Mesenchymal stem cell (in vitro differentiated cells and primary cell): ENCODE data around the gene SUN1.

ENCODE experiments used
- DNase-seq: peaks from one replicate; pipeline ENCODE4 v3.0.0-alpha.2; 2013
- H2AFZ ChIP-seq: one replicate; pipeline ENCODE4 v1.6.1; 2013; ENCODE audit warnings: low read depth, mild to moderate bottlenecking, control low read depth, inconsistent platforms, low read length, moderate library complexity
- H2AK5ac ChIP-seq: 2 replicates; pipeline ENCODE4 v1.6.1; 2013; ENCODE audit warnings: low read length, moderate library complexity, mild to moderate bottlenecking, inconsistent platforms; ENCODE audit not compliant: severe bottlenecking
- H2BK120ac ChIP-seq: one replicate; pipeline ENCODE4 v1.6.1; 2013; ENCODE audit warnings: low read depth, mild to moderate bottlenecking, inconsistent platforms, low read length, moderate library complexity
- H2BK12ac ChIP-seq, 2 experiments: one replicate each; pipeline ENCODE4 v1.6.1; 2013; ENCODE audit warnings: inconsistent platforms in 2 of 2, low read length in 2 of 2, mild to moderate bottlenecking in 2 of 2, moderate library complexity in 2 of 2, control low read depth in 1 of 2
- H2BK15ac ChIP-seq: one replicate; pipeline ENCODE4 v1.6.1; 2013; ENCODE audit warnings: mild to moderate bottlenecking, low read depth, inconsistent platforms; ENCODE audit not compliant: poor library complexity, severe bottlenecking
- H2BK5ac ChIP-seq: 2 replicates; pipeline ENCODE4 v1.6.1; 2013; ENCODE audit warnings: low read depth, mild to moderate bottlenecking, low read length, control low read depth, inconsistent platforms; ENCODE audit not compliant: poor library complexity, severe bottlenecking
- H3K14ac ChIP-seq, 2 experiments: one replicate each; pipeline ENCODE4 v1.6.1; 2013; ENCODE audit warnings: inconsistent platforms in 2 of 2, low read length in 2 of 2, control low read depth in 1 of 2, mild to moderate bottlenecking in 1 of 2, moderate library complexity in 1 of 2
- H3K18ac ChIP-seq, 2 experiments: one replicate each; pipeline ENCODE4 v1.6.1; 2013; ENCODE audit warnings: inconsistent platforms in 2 of 2, low read length in 2 of 2, control low read depth in 1 of 2, low read depth in 1 of 2, mild to moderate bottlenecking in 1 of 2
- H3K23ac ChIP-seq, 2 experiments: one replicate each; pipeline ENCODE4 v1.6.1; 2013; ENCODE audit warnings: inconsistent platforms in 2 of 2, low read length in 2 of 2, mild to moderate bottlenecking in 2 of 2, moderate library complexity in 2 of 2, control low read depth in 1 of 2
- H3K27ac ChIP-seq: 2 replicates; pipeline ENCODE4 v1.5.1; 2013; ENCODE audit warnings: mild to moderate bottlenecking, moderate library complexity, low read length, control low read depth, inconsistent platforms; ENCODE audit not compliant: poor library complexity, severe bottlenecking
- H3K27me3 ChIP-seq, 2 experiments: 2 replicates each; pipeline versions ENCODE4 v1.6.1 to v1.7.0; 2013; ENCODE audit warnings: low read length in 2 of 2, mild to moderate bottlenecking in 2 of 2, moderate library complexity in 2 of 2, control low read depth in 1 of 2, inconsistent platforms in 1 of 2; ENCODE audit not compliant: control insufficient read depth in 1 of 2, insufficient read depth in 1 of 2
- H3K36me3 ChIP-seq, 2 experiments: 2 replicates each; pipeline versions ENCODE4 v1.6.1 to v1.7.0; 2013; ENCODE audit warnings: low read length in 2 of 2, control low read depth in 1 of 2, inconsistent platforms in 1 of 2, low read depth in 1 of 2, mild to moderate bottlenecking in 1 of 2; ENCODE audit not compliant: insufficient read depth in 2 of 2, control insufficient read depth in 1 of 2
- H3K4ac ChIP-seq, 2 experiments: one replicate each; pipeline ENCODE4 v1.6.1; 2013; ENCODE audit warnings: inconsistent platforms in 2 of 2, low read length in 2 of 2, mild to moderate bottlenecking in 2 of 2, moderate library complexity in 2 of 2, control low read depth in 1 of 2, low read depth in 1 of 2
- H3K4me1 ChIP-seq: 2 replicates; pipeline ENCODE4 v1.6.1; 2013; ENCODE audit warnings: low read depth, low read length, control low read depth; ENCODE audit not compliant: control insufficient read depth, insufficient read depth
- H3K4me2 ChIP-seq: 2 replicates; pipeline ENCODE4 v1.6.1; 2013; ENCODE audit warnings: low read length, mild to moderate bottlenecking, inconsistent platforms; ENCODE audit not compliant: poor library complexity, severe bottlenecking
- H3K4me3 ChIP-seq, 2 experiments: 2 replicates each; pipeline versions ENCODE4 v1.5.1 to v1.7.0; 2013; ENCODE audit warnings: low read length in 2 of 2, mild to moderate bottlenecking in 2 of 2, control low read depth in 1 of 2, low read depth in 1 of 2; ENCODE audit not compliant: insufficient read depth in 1 of 2
- H3K79me1 ChIP-seq: replicated peaks from 2 replicates; pipeline ENCODE4 v1.6.1; 2013; ENCODE audit warnings: mild to moderate bottlenecking, control low read depth, low read length, inconsistent platforms; ENCODE audit not compliant: poor library complexity, severe bottlenecking
- H3K9ac ChIP-seq: 2 replicates; pipeline ENCODE4 v1.7.0; 2013; ENCODE audit warnings: mild to moderate bottlenecking, low read length, moderate library complexity
- H3K9me3 ChIP-seq: 2 replicates; pipeline ENCODE4 v1.7.0; 2013; ENCODE audit warnings: mild to moderate bottlenecking, low read length; ENCODE audit not compliant: control insufficient read depth
- H4K8ac ChIP-seq: one replicate; pipeline ENCODE4 v1.6.1; 2013; ENCODE audit warnings: inconsistent platforms, mild to moderate bottlenecking, low read length, moderate library complexity
- H4K91ac ChIP-seq: one replicate; pipeline ENCODE4 v1.6.1; 2013; ENCODE audit warnings: mild to moderate bottlenecking, low read length, inconsistent platforms
- WGBS: methylation state at CpG from one replicate; pipeline ENCODE4 v1.1.7; 2013; ENCODE audit warnings: mixed read lengths; 5-methylcytosine and 5-hydroxymethylcytosine counted together

Gene SUN1

DNA sequence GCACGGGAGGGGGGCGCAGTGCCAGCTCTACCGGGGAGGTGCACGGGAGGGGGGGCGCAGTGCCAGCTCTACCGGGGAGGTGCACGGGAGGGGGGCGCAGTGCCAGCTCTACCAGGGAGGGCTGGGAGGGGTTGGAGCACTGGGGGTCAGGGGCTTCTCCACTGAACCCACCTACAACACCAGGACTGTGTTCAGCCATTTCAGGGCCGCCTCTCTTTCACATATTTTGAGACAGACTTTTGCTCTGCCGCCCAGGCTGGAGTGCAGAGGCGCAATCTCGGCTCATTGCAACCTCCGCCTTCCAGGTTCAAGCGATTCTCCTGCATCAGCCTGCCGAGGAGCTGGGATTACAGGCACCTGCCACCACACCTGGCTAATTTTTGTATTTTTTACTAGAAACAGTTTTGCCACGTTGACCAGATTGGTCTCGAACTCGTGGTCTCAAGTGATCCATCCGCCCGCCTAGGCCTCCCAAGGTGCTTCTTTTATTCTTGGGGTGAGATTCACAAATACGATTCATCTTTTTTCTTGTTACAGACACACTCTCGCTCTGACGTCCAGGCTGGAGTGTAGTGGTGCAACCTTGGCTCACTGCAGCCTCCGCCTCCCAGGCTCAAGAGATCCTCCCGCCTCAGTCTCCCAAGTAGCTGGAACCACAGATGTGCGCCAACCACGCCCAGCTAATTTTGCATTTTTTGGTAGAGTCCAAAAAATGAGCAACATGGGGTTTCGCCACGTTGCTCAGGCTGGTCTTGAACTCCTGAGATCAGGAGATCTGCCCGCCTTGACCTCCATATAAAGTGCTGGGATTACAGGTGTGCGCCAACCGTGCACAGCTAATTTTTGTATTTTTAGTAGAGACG is 85.2 kb downstream of the SUN1 start:
- H3K79me1 ChIP-seq = no peaks in the 10 kb centered on the region
- no peak overlapping the region for H2BK5ac ChIP-seq
- H2BK15ac ChIP-seq = no peak overlapping the region
- H3K27me3 ChIP-seq = peaks cover 41 to 43% of the 10 kb centered on the region in 2 experiments
- peaks cover 34% of the 10 kb centered on the region for H3K4me1 ChIP-seq
- no peak overlapping the region for H3K4me2 ChIP-seq
- no peaks in the 10 kb centered on the region for H3K36me3 ChIP-seq
- no peak overlapping the region for H3K4me3 ChIP-seq
- no peak overlapping the region for H3K18ac ChIP-seq
- H2AFZ ChIP-seq = no peak overlapping the region
- WGBS = 91% methylated on average over 27 of the region's 33 CpGs
- no peak overlapping the region for H4K91ac ChIP-seq
- no peak overlapping the region for H2AK5ac ChIP-seq
- H3K9me3 ChIP-seq = no peaks in the 10 kb centered on the region
- H4K8ac ChIP-seq = no peak overlapping the region
- H2BK120ac ChIP-seq = no peak overlapping the region
- no peak overlapping the region for H3K14ac ChIP-seq
- H3K23ac ChIP-seq = no peak overlapping the region
- DNase-seq = no peak
- H3K9ac ChIP-seq = no peak overlapping the region
- no peak overlapping the region for H3K4ac ChIP-seq
- no peak overlapping the region for H3K27ac ChIP-seq
- H2BK12ac ChIP-seq = no peak overlapping the region

- Histone ChIP-seq H3K9me3 (no peaks in the 10 kb centered on the region), H3K4me2 (no peak overlapping the region), H3K4me3 (no peak overlapping the region), H3K79me1 (no peaks in the 10 kb centered on the region), H3K27ac (no peak overlapping the region), H2AK5ac (no peak overlapping the region), H3K18ac (no peak overlapping the region), H2BK15ac (no peak overlapping the region), H3K4me1 (peaks cover 38% of the 10 kb centered on the region), H2BK12ac (no peak overlapping the region), H3K23ac (no peak overlapping the region), H3K36me3 (no peaks in the 10 kb centered on the region), H3K14ac (no peak overlapping the region), H2AFZ (no peak overlapping the region), H2BK120ac (no peak overlapping the region), H4K91ac (no peak overlapping the region), H4K8ac (no peak overlapping the region), H3K4ac (no peak overlapping the region), H3K27me3 (peaks cover 41 to 46% of the 10 kb centered on the region in 2 experiments), H2BK5ac (no peak overlapping the region), H3K9ac (no peak overlapping the region)
- no peak for DNase-seq
- whole genome bisulfite sequencing = 89% methylated on average over 9 of the region's 9 CpGs
Measured at GRCh38 chr7:918118-918425, 85.8 kb downstream of the SUN1 start.

DNA sequence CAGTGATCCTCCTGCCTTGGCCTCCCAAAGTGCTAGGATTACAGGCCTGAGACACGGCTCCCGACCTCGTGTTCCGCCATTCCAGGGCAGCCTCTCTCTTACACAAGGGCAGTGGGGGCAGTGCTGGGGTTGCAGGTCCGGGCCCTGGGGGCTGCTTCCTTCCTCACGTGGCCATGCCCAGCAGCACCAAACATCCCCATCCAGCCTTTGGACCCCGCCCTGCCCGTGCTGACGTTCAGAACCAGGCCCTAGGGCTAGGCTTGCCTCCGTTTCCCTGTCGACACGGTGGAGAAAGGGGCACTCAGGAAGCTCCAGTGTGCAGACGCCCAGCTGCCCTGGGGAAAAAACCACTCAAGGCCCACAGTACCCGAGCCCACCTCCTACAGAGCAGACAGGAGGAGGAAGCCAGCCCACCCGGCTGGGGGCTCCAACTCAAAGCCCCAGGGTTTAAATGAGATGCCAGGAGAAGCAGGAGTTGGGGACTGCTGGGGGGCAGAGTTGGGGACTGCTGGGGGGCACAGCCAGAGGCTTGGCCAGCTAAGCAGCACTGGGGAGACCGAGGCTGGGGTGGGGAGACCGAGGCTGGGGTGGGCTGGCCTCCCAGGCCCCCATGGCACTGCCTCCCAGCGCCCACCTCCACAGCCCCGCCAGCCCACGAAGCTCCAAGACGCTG is 86.3 kb downstream of the SUN1 start:
- H3K79me1 ChIP-seq = no peaks in the 10 kb centered on the region
- no peak overlapping the region for H3K18ac ChIP-seq
- no peak overlapping the region for H3K9ac ChIP-seq
- H3K27ac ChIP-seq = no peak overlapping the region
- whole genome bisulfite sequencing = 91% methylated on average over 20 of the region's 21 CpGs
- no peak overlapping the region for H3K4me3 ChIP-seq
- DNase-seq = no peak
- H3K27me3 ChIP-seq = peaks cover 41 to 51% of the 10 kb centered on the region in 2 experiments
- H2BK120ac ChIP-seq = no peak overlapping the region
- no peak overlapping the region for H2BK12ac ChIP-seq
- H3K14ac ChIP-seq = no peak overlapping the region
- no peaks in the 10 kb centered on the region for H3K36me3 ChIP-seq
- no peak overlapping the region for H2BK5ac ChIP-seq
- H2AK5ac ChIP-seq = no peak overlapping the region
- H3K4me1 ChIP-seq = peaks cover 43% of the 10 kb centered on the region
- no peak overlapping the region for H4K8ac ChIP-seq
- H2BK15ac ChIP-seq = no peak overlapping the region
- no peak overlapping the region for H3K23ac ChIP-seq
- H3K9me3 ChIP-seq = no peaks in the 10 kb centered on the region
- no peak overlapping the region for H3K4ac ChIP-seq
- no peak overlapping the region for H2AFZ ChIP-seq
- H4K91ac ChIP-seq = peak overlapping the region; percentile 20
- H3K4me2 ChIP-seq = no peak overlapping the region

DNA sequence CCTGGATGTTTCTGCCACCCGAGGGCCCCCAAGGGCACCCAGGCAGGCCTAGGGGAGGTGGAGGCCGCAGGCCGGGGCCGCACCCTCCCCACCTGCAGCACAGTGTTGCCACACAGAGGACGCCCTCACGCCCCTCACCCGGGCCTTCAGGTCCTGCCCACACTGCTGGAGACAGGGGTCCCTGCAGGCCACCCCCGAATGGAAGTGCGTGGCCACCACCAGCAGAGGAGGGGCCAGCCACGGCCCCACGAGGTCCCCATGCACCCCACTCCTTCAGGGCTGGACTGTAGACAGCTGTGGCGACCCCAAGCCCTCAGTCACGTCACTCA is 86.8 kb downstream of the SUN1 start:
- Histone ChIP-seq H3K27me3 (peaks cover 38 to 53% of the 10 kb centered on the region in 2 experiments), H3K27ac (no peak overlapping the region), H3K14ac (no peak overlapping the region), H3K79me1 (no peaks in the 10 kb centered on the region), H3K9me3 (no peaks in the 10 kb centered on the region), H2BK15ac (no peak overlapping the region), H3K4ac (no peak overlapping the region), H3K4me3 (no peak overlapping the region), H3K4me1 (peaks cover 41% of the 10 kb centered on the region), H4K8ac (no peak overlapping the region), H2BK12ac (no peak overlapping the region), H4K91ac (no peak overlapping the region), H2AK5ac (no peak overlapping the region), H3K18ac (no peak overlapping the region), H2BK5ac (no peak overlapping the region), H3K36me3 (no peaks in the 10 kb centered on the region), H3K9ac (no peak overlapping the region), H2BK120ac (no peak overlapping the region), H3K23ac (no peak overlapping the region), H3K4me2 (no peak overlapping the region), H2AFZ (no peak overlapping the region)
- WGBS = 86% methylated on average over 13 of the region's 13 CpGs
- no peak for DNase-seq
